ENCODE data around the gene TROAP.
A peak's percentile ranks its signal among the peaks of the same experiment; 100 is the strongest.

Gene TROAP

GRCh38 chr12:49344486-49345050, 21.5 kb downstream of the TROAP start:
- no peak for DNase-seq

- peak; percentile 32 for DNase-seq
Measured at GRCh38 chr12:49345051-49345824, 22.2 kb downstream of the TROAP start.

GRCh38 chr12:49345825-49346658, 23.0 kb downstream of the TROAP start:
- no peak for DNase-seq

- no peak for DNase-seq
Measured at GRCh38 chr12:49346659-49347310, 23.7 kb downstream of the TROAP start, which contains the start of gene DNAJC22. Gene DNAJC22, plus strand, starts transcription at chr12:49346888. Its CDS starts 1,985 bp downstream, at chr12:49348873.

- DNase-seq, result peak; percentile 17
Measured at GRCh38 chr12:49347311-49348193, 24.5 kb downstream of the TROAP start.

- no peak for DNase-seq
Measured at GRCh38 chr12:49348781-49349180, 25.7 kb downstream of the TROAP start.

- DNase-seq, result no peak
Measured at GRCh38 chr12:49349266-49349665, 26.2 kb downstream of the TROAP start.

- no peak for DNase-seq
Measured at GRCh38 chr12:49352351-49352750, 29.3 kb downstream of the TROAP start.

GRCh38 chr12:49355913-49356312, 32.9 kb downstream of the TROAP start:
- DNase-seq, result no peak

GRCh38 chr12:49357103-49357678, 34.1 kb downstream of the TROAP start:
- DNase-seq, result no peak

- DNase-seq, result peak; percentile 44
Measured at GRCh38 chr12:49358483-49359141, 35.6 kb downstream of the TROAP start.

- no peak for DNase-seq
Measured at GRCh38 chr12:49359671-49360070, 36.6 kb downstream of the TROAP start.

GRCh38 chr12:49362077-49362476, 39.0 kb downstream of the TROAP start:
- DNase-seq, result no peak

- DNase-seq, result no peak
Measured at GRCh38 chr12:49364989-49365388, 41.9 kb downstream of the TROAP start.

GRCh38 chr12:49365542-49365941, 42.5 kb downstream of the TROAP start:
- DNase-seq, result no peak

GRCh38 chr12:49366096-49366651, 43.1 kb downstream of the TROAP start:
- DNase-seq, result no peak

- DNase-seq, result peak; percentile 89
Measured at GRCh38 chr12:49366652-49367380, 43.8 kb downstream of the TROAP start.

GRCh38 chr12:49367381-49368239, 44.6 kb downstream of the TROAP start, which contains the start of gene SPATS2:
Gene SPATS2, plus strand, starts transcription at chr12:49367462. Its CDS starts 93,551 bp downstream, at chr12:49461013.
- DNase-seq, result no peak

GRCh38 chr12:49368240-49368600, 45.2 kb downstream of the TROAP start:
- no peak for DNase-seq
